Activated T-cell treated with anti-CD3 and anti-CD28 coated beads for 48 hours (primary cell): Measurements from ENCODE around the gene ABCG1.
A peak's percentile ranks its signal among the peaks of the same experiment; 100 is the strongest.
"Not testable (repeated sequence)": the region's sequence is repeated elsewhere in the genome, so short reads cannot be mapped to it uniquely, and the experiment has no call there.

Experiments used
- DNase-seq: peaks from one replicate; pipeline ENCODE4 v3.0.0-alpha.2; 2020; ENCODE audit warnings: low read depth

Gene ABCG1

GRCh38 chr21:42218836-42219605 is at the start of gene ABCG1:
TSS of gene ABCG1 (plus strand) at chr21:42219140. CDS start at chr21:42219263, 123 bp downstream.
- DNase-seq = peak; percentile 48

- no peak for DNase-seq
Observed at GRCh38 chr21:42169758-42170157, 49.2 kb upstream of the ABCG1 start.

- DNase-seq = no peak
Observed at GRCh38 chr21:42171091-42172053, 47.6 kb upstream of the ABCG1 start.

GRCh38 chr21:42172596-42173483 is 46.1 kb upstream of the ABCG1 start:
- DNase-seq = no peak

- DNase-seq = no peak
Observed at GRCh38 chr21:42174173-42174572, 44.8 kb upstream of the ABCG1 start.

GRCh38 chr21:42175110-42175710 is 43.7 kb upstream of the ABCG1 start:
- no peak for DNase-seq

GRCh38 chr21:42176859-42177258 is 42.1 kb upstream of the ABCG1 start:
- DNase-seq = no peak

- DNase-seq = no peak
Observed at GRCh38 chr21:42179316-42179715, 39.6 kb upstream of the ABCG1 start.

- DNase-seq = not testable (repeated sequence)
Observed at GRCh38 chr21:42180001-42180400, 38.9 kb upstream of the ABCG1 start.

GRCh38 chr21:42182713-42183371 is 36.1 kb upstream of the ABCG1 start:
- no peak for DNase-seq

GRCh38 chr21:42183374-42184266 is 35.3 kb upstream of the ABCG1 start:
- no peak for DNase-seq

- no peak for DNase-seq
Observed at GRCh38 chr21:42186591-42186990, 32.3 kb upstream of the ABCG1 start.

- DNase-seq = peak; percentile 64
Observed at GRCh38 chr21:42187976-42188653, 30.8 kb upstream of the ABCG1 start.

GRCh38 chr21:42188663-42189062 is 30.3 kb upstream of the ABCG1 start:
- DNase-seq = no peak

- DNase-seq = no peak
Observed at GRCh38 chr21:42189431-42189830, 29.5 kb upstream of the ABCG1 start.

- DNase-seq = peak; percentile 23
Observed at GRCh38 chr21:42189860-42190485, 29.0 kb upstream of the ABCG1 start.

GRCh38 chr21:42190486-42190863 is 28.5 kb upstream of the ABCG1 start:
- DNase-seq = no peak

- DNase-seq = no peak
Observed at GRCh38 chr21:42191064-42191463, 27.9 kb upstream of the ABCG1 start.
